Transverse colon (tissue), 3 donors: ENCODE results near the gene PDE4D.

ENCODE experiments used
- CTCF ChIP-seq, 5 experiments: fragments of 200-600 bp in 3 of 5; fragments of 450-650 bp in 2 of 5; sonication (generic) in 3 of 5; IDR thresholded peaks; 1 replicate in 2 of 5; 2 replicates in 3 of 5; pipeline ENCODE4 v1.5.1; 2016 to 2017; ENCODE audit warnings: antibody characterized with exemption in 5 of 5, inconsistent platforms in 3 of 5, mild to moderate bottlenecking in 2 of 5, moderate library complexity in 1 of 5
- POLR2A ChIP-seq: fragments of 450-650 bp; IDR thresholded peaks from one replicate; pipeline ENCODE4 v1.6.1; 2016; ENCODE audit warnings: antibody characterized with exemption, mild to moderate bottlenecking, moderate library complexity

- TF ChIP-seq CTCF (IDR thresholded peaks at IDR 0.05) (no peak), POLR2A (no peak)
These were observed 23.6 kb upstream of the PDE4D start for GRCh38 chr5:59917121-59917520.
